ENCODE data around the gene ZNF540. TPM values are rescaled to one million over a fixed set of nuclear protein-coding genes. Genes with fewer than 3 reads are reported as not detected.
A peak's percentile ranks its signal among the peaks of the same experiment; 100 is the strongest.

The ZNF540 gene
- 0.75 and 0.83 TPM in 2 replicates for total RNA-seq
- 0.08 and 0.25 TPM in 2 replicates for polyA plus RNA-seq
- polyA plus RNA-seq (2011; cell fraction: cytosol; rRNA removed), result 0.06 and 0.37 TPM in 2 replicates
- polyA plus RNA-seq (2011; cell fraction: nucleus; rRNA removed), result 0.43 and 0.53 TPM in 2 replicates
- polyA plus RNA-seq (2012), result 0.48 and 0.52 TPM in 2 replicates
- polyA minus RNA-seq, result 0.15 TPM in 1 of 2 replicates, not detected in the other
- polyA minus RNA-seq (2011; cell fraction: cytosol; rRNA and poly(A)+ RNA removed), result not detected
- 0.14 and 0.24 TPM in 2 replicates for polyA minus RNA-seq (2011; cell fraction: nucleus; rRNA and poly(A)+ RNA removed)
- percentile 38 among the genes with signal in this experiment for Bru-seq, nascent RNA
- percentile 36 among the genes with signal in this experiment for BruChase-seq, experiment 1, labeled RNA remaining after a 6-hour chase
- percentile 43 among the genes with signal in this experiment for BruChase-seq, experiment 2, labeled RNA remaining after a 2-hour chase
- long read RNA-seq, partial matches to known transcripts, result 0 of 9 reads
- long read RNA-seq, other reads (novel, unspliced or antisense), result 8 of 9 reads

DNA sequence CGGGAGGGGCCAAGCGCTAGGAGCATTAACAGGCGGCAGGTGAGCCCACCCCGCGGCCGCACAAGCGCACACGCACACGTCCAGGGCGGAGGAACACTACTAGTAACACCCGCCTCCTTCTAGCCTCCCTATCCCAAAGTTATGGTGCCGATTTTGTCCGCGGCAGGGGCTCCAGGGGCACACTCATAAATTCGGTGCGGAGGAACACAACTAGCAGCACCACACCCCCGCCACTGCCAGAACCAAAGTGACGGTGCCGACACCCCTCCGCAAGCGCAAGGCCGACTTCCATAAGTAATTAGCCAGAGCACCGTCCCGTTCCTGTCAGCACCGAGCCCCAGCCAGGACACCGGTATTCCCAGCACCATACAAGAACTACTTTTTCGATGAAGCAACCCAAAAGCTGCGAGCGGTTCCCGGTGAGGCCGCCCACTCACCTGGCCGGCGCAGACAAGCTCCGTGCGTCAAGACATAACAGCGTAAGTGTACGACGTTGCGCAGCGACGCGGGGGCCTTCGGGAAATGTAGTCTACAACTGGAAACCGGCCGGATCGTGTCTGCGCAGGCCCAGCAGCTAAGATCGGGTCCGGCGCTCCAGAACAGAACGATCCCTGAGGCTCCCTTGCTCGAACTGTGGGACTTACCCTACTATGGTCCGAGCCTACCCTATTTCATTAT lies at the start of gene ZNF540, which contains the start of gene ZNF571:
TSS of gene ZNF540 (plus strand) at position 573 of the 678 bp plus-strand sequence. CDS start 3,572 bp downstream, outside the sequence.
TSS of gene ZNF571 (minus strand) at position 489 of the 678 bp plus-strand sequence. CDS start 8,116 bp downstream, outside the sequence.
- H3K36me3 ChIP-seq (ENCODE audit: control insufficient read depth in 2 of 2, extremely low read depth in 1 of 2, insufficient read depth in 2 of 2, low read length in 2 of 2), result no peaks in the 10 kb centered on the region

More for the DNA sequence above, at the start of gene ZNF540, which contains the start of gene ZNF571:
- BruUV-seq (replicated peaks), result no TSS peak
- Histone ChIP-seq H3K27ac (ENCODE audit: insufficient read depth, low read depth, low read length) (no peak within 1 kb of the TSS), H3K9me3 (replicated peaks; ENCODE audit: control insufficient read depth, insufficient read depth, low read length) (no peaks in the 10 kb centered on the region), H3K79me2 (ENCODE audit: control insufficient read depth, insufficient read depth, low read length) (no peaks in the 10 kb centered on the region), H3K9ac (replicated peaks; ENCODE audit: extremely low read depth, insufficient read depth, low read length) (no peak within 1 kb of the TSS), H3K4me1 (ENCODE audit: control insufficient read depth, extremely low read depth, insufficient read depth, low read length) (peaks cover 10% of the 10 kb centered on the region), H4K20me1 (replicated peaks; ENCODE audit: control insufficient read depth, extremely low read depth, insufficient read depth, low read length) (no peaks in the 10 kb centered on the region), H3K9me1 (replicated peaks; ENCODE audit: control insufficient read depth, extremely low read depth, insufficient read depth, low read length) (no peaks in the 10 kb centered on the region), H3K4me2 (ENCODE audit: insufficient read depth, low read length) (peak within 1 kb of the TSS; percentile 89), H3K27me3 (ENCODE audit: control insufficient read depth in 2 of 2, insufficient read depth in 2 of 2, low read length in 2 of 2) (no peaks in the 10 kb centered on the region), H2AFZ (ENCODE audit: low read depth, low read length) (peak within 1 kb of the TSS; percentile 98), H3K4me3 (replicated peaks in 1 of 3; ENCODE audit: insufficient read depth in 1 of 3, low read depth in 1 of 3, low read length in 3 of 3) (peak within 1 kb of the TSS; percentile 65 to 81 (median 73))
- DNase-seq (ENCODE audit: low read depth, low spot score) (peak; percentile 94), FAIRE-seq (peak; percentile 98)
- TF ChIP-seq POLR2A (IDR thresholded peaks at IDR 0.05; ENCODE audit: low read depth, low read length), result peak; percentile 17
- no peak for TF ChIP-seq EZH2 (IDR thresholded peaks at IDR 0.05; ENCODE audit: borderline replicate concordance, low read depth, low read length, severe bottlenecking)
- intact Hi-C loops (cut with micrococcal nuclease) (loop anchor here (1.0 to 2.0 kb wide), 2 partner anchors 44 to 61 kb away; partner anchors contain the start of gene ZFP30), dilution Hi-C loops (cut with MboI; ENCODE audit: extremely low pct_ligation_motif_present, low sequenced_read_pairs) (no loop called here)
- CTCF ChIA-PET, result interaction anchor here (0.9 to 1.2 kb wide), 4 partner anchors 11 to 185 kb away, joined by 3 to 5 read pairs (median 4); partner anchors contain the start of genes ZNF569 and ZNF573
- POLR2A ChIA-PET, result interaction anchor here (1.0 kb wide), 1 partner anchor 224 kb away, joined by 3 read pairs; the partner anchor contains the start of gene ZNF527
